HepG2 (cell line): Measurements from ENCODE around the gene ENO1. TPM values are rescaled to one million over a fixed set of nuclear protein-coding genes. Genes with fewer than 3 reads are reported as not detected.
A peak's percentile ranks its signal among the peaks of the same experiment; 100 is the strongest.

Experiments
- CREM ChIP-seq, 2 experiments: sonication (generic) in 1 of 2; formaldehyde crosslinking in 1 of 2; IDR thresholded peaks; 2 replicates each; pipeline versions ENCODE4 v1.4.0 to v1.6.1; 2016 to 2020; ENCODE audit warnings: antibody characterized with exemption in 1 of 2, mild to moderate bottlenecking in 1 of 2, missing genetic modification reagents in 1 of 2
- GLI4 ChIP-seq: sonication (generic); formaldehyde crosslinking; IDR thresholded peaks from 2 replicates; pipeline ENCODE4 v1.5.1; 2020; ENCODE audit warnings: missing genetic modification reagents, mild to moderate bottlenecking, moderate library complexity, borderline replicate concordance
- HHEX ChIP-seq: IDR thresholded peaks from 2 replicates; pipeline ENCODE4 v1.6.1; 2016; ENCODE audit warnings: control low read depth
- HOXA3 ChIP-seq: sonication (generic); formaldehyde crosslinking; IDR thresholded peaks from 2 replicates; pipeline ENCODE4 v1.5.0; 2020; ENCODE audit warnings: missing genetic modification reagents
- MIER2 ChIP-seq: IDR thresholded peaks from 2 replicates; pipeline ENCODE4 v1.6.1; 2016; ENCODE audit warnings: missing biosample characterization, missing genetic modification reagents
- MIER3 ChIP-seq: IDR thresholded peaks from 2 replicates; pipeline ENCODE4 v1.6.1; 2016; ENCODE audit warnings: missing compliant biosample characterization, borderline replicate concordance
- MXD4 ChIP-seq: IDR thresholded peaks from 2 replicates; pipeline ENCODE4 v1.6.1; 2016; ENCODE audit warnings: mild to moderate bottlenecking, missing biosample characterization, missing genetic modification reagents
- NFRKB ChIP-seq: fragments of 450-650 bp; IDR thresholded peaks from 2 replicates; pipeline ENCODE4 v1.6.1; 2017
- RFX1 ChIP-seq: fragments of 450-650 bp; IDR thresholded peaks from 2 replicates; pipeline ENCODE4 v1.6.1; 2017
- RFX3 ChIP-seq: IDR thresholded peaks from 2 replicates; pipeline ENCODE4 v1.6.1; 2016; ENCODE audit warnings: missing biosample characterization, missing genetic modification reagents
- RFX5 ChIP-seq: IDR thresholded peaks from 2 replicates; pipeline ENCODE4 v1.6.1; 2011; ENCODE audit warnings: low read depth, low read length, improper control_type of control experiment
- SRSF9 ChIP-seq: fragments of 200-400 bp; formaldehyde crosslinking; IDR thresholded peaks from 2 replicates; pipeline ENCODE4 v1.6.1; 2018; ENCODE audit warnings: borderline replicate concordance, mild to moderate bottlenecking, low read depth, low read length; ENCODE audit not compliant: insufficient read depth, poor library complexity, severe bottlenecking
- ZBTB34 ChIP-seq: sonication (generic); formaldehyde crosslinking; IDR thresholded peaks from 2 replicates; pipeline ENCODE4 v1.8.0; 2022; ENCODE audit warnings: mild to moderate bottlenecking, missing genetic modification reagents
- ZMYM3 ChIP-seq: sonication (generic); formaldehyde crosslinking; IDR thresholded peaks from 2 replicates; pipeline ENCODE4 v1.5.1; 2020; ENCODE audit warnings: mild to moderate bottlenecking, missing genetic modification reagents
- ZMYM4 ChIP-seq: sonication (generic); formaldehyde crosslinking; IDR thresholded peaks from 2 replicates; pipeline ENCODE4 v1.8.1; 2023; ENCODE audit warnings: mild to moderate bottlenecking, missing genetic modification reagents
- ZNF225 ChIP-seq: sonication (generic); formaldehyde crosslinking; IDR thresholded peaks from 2 replicates; pipeline ENCODE4 v1.4.0; 2020; ENCODE audit warnings: mild to moderate bottlenecking, missing genetic modification reagents
- ZNF253 ChIP-seq: sonication (generic); formaldehyde crosslinking; IDR thresholded peaks from 2 replicates; pipeline ENCODE4 v1.8.0; 2022; ENCODE audit warnings: mild to moderate bottlenecking, missing genetic modification reagents, borderline replicate concordance
- ZNF577 ChIP-seq: sonication (generic); formaldehyde crosslinking; IDR thresholded peaks from 2 replicates; pipeline ENCODE4 v1.4.0; 2020; ENCODE audit warnings: mild to moderate bottlenecking, low read depth, missing genetic modification reagents, borderline replicate concordance
- ZNF660 ChIP-seq: sonication (generic); formaldehyde crosslinking; IDR thresholded peaks from 2 replicates; pipeline ENCODE4 v1.5.1; 2020; ENCODE audit warnings: mild to moderate bottlenecking, low read depth, missing genetic modification reagents, borderline replicate concordance
- ZNF781 ChIP-seq: sonication (generic); formaldehyde crosslinking; IDR thresholded peaks from 2 replicates; pipeline ENCODE4 v1.5.1; 2020; ENCODE audit warnings: borderline replicate concordance, mild to moderate bottlenecking, missing genetic modification reagents; ENCODE audit errors: not compliant biosample characterization
- polyA plus RNA-seq, 8 experiments: library from polyadenylated mRNA; depleted of rRNA in 3 of 8; stranded (reverse) in 7 of 8; unstranded in 1 of 8; fragments of >200 nt; fragmentation: Illumina TruSeq in 4 of 8; extraction: Trizol in 4 of 8; gene quantifications; 2 replicates each; pipeline versions ENCODE4 v1.2.1 to v1.2.3, GENCODE V29; 2011 to 2016; ENCODE audit warnings: low read depth in 4 of 8, missing spikeins in 1 of 8, mixed read lengths in 1 of 8; ENCODE audit not compliant: insufficient read depth in 1 of 8
- total RNA-seq, 5 experiments: library from RNA; depleted of rRNA; stranded (reverse); fragments of >200 nt; fragmentation: Illumina TruSeq; extraction: Trizol; gene quantifications; 2 replicates each; pipeline ENCODE4 v1.2.3, GENCODE V29; 2016; ENCODE audit warnings: low read depth in 1 of 5
- TF ChIP-seq, protein P1 (sequence below): sonication (generic); formaldehyde crosslinking; conservative IDR thresholded peaks from 2 replicates; pipeline ENCODE4 v1.8.0; 2022; ENCODE audit warnings: mild to moderate bottlenecking, moderate library complexity, missing genetic modification reagents
- TF ChIP-seq, protein P2 (sequence below): sonication (generic); formaldehyde crosslinking; IDR thresholded peaks from 2 replicates; pipeline ENCODE4 v1.8.1; 2022; ENCODE audit warnings: mild to moderate bottlenecking, missing genetic modification reagents
- TF ChIP-seq, protein P3 (sequence below): sonication (generic); formaldehyde crosslinking; conservative IDR thresholded peaks from 2 replicates; pipeline ENCODE4 v1.4.0; 2020; ENCODE audit warnings: mild to moderate bottlenecking, missing genetic modification reagents, moderate library complexity

The ENO1 gene
- total and polyA plus RNA-seq, 2 of the 13 experiments (the other 11 are each of a cell fraction or from before 2014, with no cell fraction given) = 1,559 to 3,103 TPM

GRCh38 chr1:8913457-8913856, 35.0 kb upstream of the ENO1 start (continued):
- TF ChIP-seq CREM (IDR thresholded peaks at IDR 0.05) (peak; percentile 52; the same call in 1 of the 2 replicates), CREM (CRISPR knock-in tag; IDR thresholded peaks at IDR 0.05) (no peak), MXD4 (CRISPR knock-in tag) (0 out of 2 replicates have a peak, but pooled peaks have one; percentile 65), ZNF781 (no peak), ZNF253 (CRISPR knock-in tag) (0 out of 2 replicates have a peak, but pooled peaks have one; percentile 60), RFX1 (no peak), ZNF660 (CRISPR knock-in tag) (no peak), RFX5 (no peak), GLI4 (no peak), MIER2 (CRISPR knock-in tag) (0 out of 2 replicates have a peak, but pooled peaks have one; percentile 36), RFX3 (no peak), ZMYM4 (peak; percentile 45; the same call in 1 of the 2 replicates), ZBTB34 (CRISPR knock-in tag) (0 out of 2 replicates have a peak, but pooled peaks have one; percentile 55), ZMYM3 (CRISPR knock-in tag) (peak; percentile 77), ZNF225 (CRISPR knock-in tag) (no peak), NFRKB (no peak), HHEX (CRISPR knock-in tag) (0 out of 2 replicates have a peak, but pooled peaks have one; percentile 19), SRSF9 (no peak), ZNF577 (CRISPR knock-in tag) (no peak), MIER3 (CRISPR knock-in tag) (peak; percentile 46; the same call in 1 of the 2 replicates), HOXA3 (peak; percentile 75; the same call in 1 of the 2 replicates)
- TF ChIP-seq, protein P1, sequence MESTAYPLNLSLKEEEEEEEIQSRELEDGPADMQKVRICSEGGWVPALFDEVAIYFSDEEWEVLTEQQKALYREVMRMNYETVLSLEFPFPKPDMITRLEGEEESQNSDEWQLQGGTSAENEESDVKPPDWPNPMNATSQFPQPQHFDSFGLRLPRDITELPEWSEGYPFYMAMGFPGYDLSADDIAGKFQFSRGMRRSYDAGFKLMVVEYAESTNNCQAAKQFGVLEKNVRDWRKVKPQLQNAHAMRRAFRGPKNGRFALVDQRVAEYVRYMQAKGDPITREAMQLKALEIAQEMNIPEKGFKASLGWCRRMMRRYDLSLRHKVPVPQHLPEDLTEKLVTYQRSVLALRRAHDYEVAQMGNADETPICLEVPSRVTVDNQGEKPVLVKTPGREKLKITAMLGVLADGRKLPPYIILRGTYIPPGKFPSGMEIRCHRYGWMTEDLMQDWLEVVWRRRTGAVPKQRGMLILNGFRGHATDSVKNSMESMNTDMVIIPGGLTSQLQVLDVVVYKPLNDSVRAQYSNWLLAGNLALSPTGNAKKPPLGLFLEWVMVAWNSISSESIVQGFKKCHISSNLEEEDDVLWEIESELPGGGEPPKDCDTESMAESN (CRISPR knock-in tag) = no peak
- TF ChIP-seq, protein P2, sequence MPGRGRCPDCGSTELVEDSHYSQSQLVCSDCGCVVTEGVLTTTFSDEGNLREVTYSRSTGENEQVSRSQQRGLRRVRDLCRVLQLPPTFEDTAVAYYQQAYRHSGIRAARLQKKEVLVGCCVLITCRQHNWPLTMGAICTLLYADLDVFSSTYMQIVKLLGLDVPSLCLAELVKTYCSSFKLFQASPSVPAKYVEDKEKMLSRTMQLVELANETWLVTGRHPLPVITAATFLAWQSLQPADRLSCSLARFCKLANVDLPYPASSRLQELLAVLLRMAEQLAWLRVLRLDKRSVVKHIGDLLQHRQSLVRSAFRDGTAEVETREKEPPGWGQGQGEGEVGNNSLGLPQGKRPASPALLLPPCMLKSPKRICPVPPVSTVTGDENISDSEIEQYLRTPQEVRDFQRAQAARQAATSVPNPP = no peak
- TF ChIP-seq, protein P3, sequence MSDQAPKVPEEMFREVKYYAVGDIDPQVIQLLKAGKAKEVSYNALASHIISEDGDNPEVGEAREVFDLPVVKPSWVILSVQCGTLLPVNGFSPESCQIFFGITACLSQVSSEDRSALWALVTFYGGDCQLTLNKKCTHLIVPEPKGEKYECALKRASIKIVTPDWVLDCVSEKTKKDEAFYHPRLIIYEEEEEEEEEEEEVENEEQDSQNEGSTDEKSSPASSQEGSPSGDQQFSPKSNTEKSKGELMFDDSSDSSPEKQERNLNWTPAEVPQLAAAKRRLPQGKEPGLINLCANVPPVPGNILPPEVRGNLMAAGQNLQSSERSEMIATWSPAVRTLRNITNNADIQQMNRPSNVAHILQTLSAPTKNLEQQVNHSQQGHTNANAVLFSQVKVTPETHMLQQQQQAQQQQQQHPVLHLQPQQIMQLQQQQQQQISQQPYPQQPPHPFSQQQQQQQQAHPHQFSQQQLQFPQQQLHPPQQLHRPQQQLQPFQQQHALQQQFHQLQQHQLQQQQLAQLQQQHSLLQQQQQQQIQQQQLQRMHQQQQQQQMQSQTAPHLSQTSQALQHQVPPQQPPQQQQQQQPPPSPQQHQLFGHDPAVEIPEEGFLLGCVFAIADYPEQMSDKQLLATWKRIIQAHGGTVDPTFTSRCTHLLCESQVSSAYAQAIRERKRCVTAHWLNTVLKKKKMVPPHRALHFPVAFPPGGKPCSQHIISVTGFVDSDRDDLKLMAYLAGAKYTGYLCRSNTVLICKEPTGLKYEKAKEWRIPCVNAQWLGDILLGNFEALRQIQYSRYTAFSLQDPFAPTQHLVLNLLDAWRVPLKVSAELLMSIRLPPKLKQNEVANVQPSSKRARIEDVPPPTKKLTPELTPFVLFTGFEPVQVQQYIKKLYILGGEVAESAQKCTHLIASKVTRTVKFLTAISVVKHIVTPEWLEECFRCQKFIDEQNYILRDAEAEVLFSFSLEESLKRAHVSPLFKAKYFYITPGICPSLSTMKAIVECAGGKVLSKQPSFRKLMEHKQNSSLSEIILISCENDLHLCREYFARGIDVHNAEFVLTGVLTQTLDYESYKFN (CRISPR knock-in tag) = peak; percentile 73
